ENCODE data around the gene ESYT2.

- no peak for TF ChIP-seq CTCF (IDR thresholded peaks at IDR 0.05; ENCODE audit: insufficient read depth, low read depth, low read length)
- no peak for TF ChIP-seq EZH2 (IDR thresholded peaks at IDR 0.05; ENCODE audit: insufficient read depth, low read length)
Measured at GRCh38 chr7:158695056-158695455, 134.3 kb downstream of the ESYT2 start.

All from astrocyte (in vitro differentiated cells and primary cell).